ENCODE measurements around the gene ATP1A1. TPM values are rescaled to one million over a fixed set of nuclear protein-coding genes. Genes with fewer than 3 reads are reported as not detected.

Gene ATP1A1
- total and polyA plus RNA-seq, 9 donors = 106 to 388 (median 196) TPM

GRCh38 chr1:116338400-116338799 is 34.6 kb upstream of the ATP1A1 start:
- Histone ChIP-seq H3K4me3 (no peak overlapping the region), H3K4me1 (ENCODE audit: insufficient read depth) (no peaks in the 10 kb centered on the region), H3K9me3 (no peaks in the 10 kb centered on the region), H3K27ac (no peak overlapping the region), H3K27me3 (no peaks in the 10 kb centered on the region), H3K36me3 (no peaks in the 10 kb centered on the region)
- intact Hi-C loops (cut with DNase I) = no loop called here
- DNase-seq = no peak
- WGBS, 3 donors = 91 to 93% (median 92%) methylated on average over 2 of the region's 2 CpGs
- no peak for TF ChIP-seq POLR2A (IDR thresholded peaks at IDR 0.05)
- TF ChIP-seq EP300 (IDR thresholded peaks at IDR 0.05) = no peak
- TF ChIP-seq CTCF (IDR thresholded peaks at IDR 0.05) = no peak

- Histone ChIP-seq H3K36me3 (no peaks in the 10 kb centered on the region), H3K27me3 (no peaks in the 10 kb centered on the region), H3K4me1 (ENCODE audit: insufficient read depth) (no peaks in the 10 kb centered on the region), H3K4me3 (no peak overlapping the region), H3K9me3 (no peaks in the 10 kb centered on the region), H3K27ac (no peak overlapping the region)
- no peak for TF ChIP-seq POLR2A (IDR thresholded peaks at IDR 0.05)
- no peak for TF ChIP-seq CTCF (IDR thresholded peaks at IDR 0.05)
- no peak for TF ChIP-seq EP300 (IDR thresholded peaks at IDR 0.05)
- WGBS, 3 donors = 87 to 93% (median 93%) methylated on average over 2 of the region's 2 CpGs
- DNase-seq = no peak
- intact Hi-C loops (cut with DNase I) = no loop called here
Observed at GRCh38 chr1:116340506-116341231, 32.4 kb upstream of the ATP1A1 start.

GRCh38 chr1:116343019-116343418 is 30.0 kb upstream of the ATP1A1 start:
- H3K36me3 ChIP-seq = no peaks in the 10 kb centered on the region
- TF ChIP-seq EP300 (IDR thresholded peaks at IDR 0.05) = no peak
- TF ChIP-seq CTCF (IDR thresholded peaks at IDR 0.05) = no peak
- TF ChIP-seq POLR2A (IDR thresholded peaks at IDR 0.05) = no peak
- DNase-seq = no peak
- H3K9me3 ChIP-seq = no peaks in the 10 kb centered on the region
- H3K4me1 ChIP-seq (ENCODE audit: insufficient read depth) = no peaks in the 10 kb centered on the region
- intact Hi-C loops (cut with DNase I) = no loop called here
- no peaks in the 10 kb centered on the region for H3K27me3 ChIP-seq
- H3K27ac ChIP-seq = no peak overlapping the region
- 92 to 96% (median 95%) methylated on average over 4 of the region's 4 CpGs for WGBS, 3 donors
- H3K4me3 ChIP-seq = no peak overlapping the region

DNA sequence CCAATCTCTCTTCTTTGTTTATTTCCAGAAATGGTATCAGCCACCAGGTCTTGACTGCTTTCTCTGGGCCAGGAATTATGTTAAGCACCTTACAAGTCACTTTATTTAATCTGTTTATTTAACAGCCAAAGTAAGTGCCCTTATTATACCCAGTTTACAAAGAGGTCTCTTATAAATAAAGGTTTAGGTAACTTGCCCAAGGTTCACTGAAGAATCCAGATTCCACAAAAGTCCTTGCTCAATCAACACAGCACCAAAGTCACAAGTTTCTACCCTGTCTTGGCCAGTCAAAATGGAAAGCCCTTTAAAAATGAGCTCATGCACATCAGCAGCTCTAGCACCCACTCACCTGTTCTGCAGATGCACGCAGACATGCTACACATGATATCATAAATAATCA is 28.0 kb upstream of the ATP1A1 start:
- H3K27ac ChIP-seq = no peak overlapping the region
- no peaks in the 10 kb centered on the region for H3K36me3 ChIP-seq
- intact Hi-C loops (cut with DNase I) = no loop called here
- no peak overlapping the region for H3K4me3 ChIP-seq
- H3K9me3 ChIP-seq = no peaks in the 10 kb centered on the region
- 94 to 100% (median 95%) methylated on average over 1 of the region's 1 CpG for WGBS, 3 donors
- DNase-seq = no peak
- no peaks in the 10 kb centered on the region for H3K4me1 ChIP-seq (ENCODE audit: insufficient read depth)
- TF ChIP-seq POLR2A (IDR thresholded peaks at IDR 0.05) (no peak), CTCF (IDR thresholded peaks at IDR 0.05) (no peak), EP300 (IDR thresholded peaks at IDR 0.05) (no peak)
- no peaks in the 10 kb centered on the region for H3K27me3 ChIP-seq

Data from ovary (tissue), 9 donors.